Keratinocyte (primary cell): ENCODE measurements around the gene ITGB4.
A peak's percentile ranks its signal among the peaks of the same experiment; 100 is the strongest.

ENCODE experiments used
- CTCF ChIP-seq, 3 experiments: IDR thresholded peaks in 1 of 3; conservative IDR thresholded peaks in 1 of 3; optimal IDR thresholded peaks in 1 of 3; 2 replicates in 2 of 3; 3 replicates in 1 of 3; pipeline versions ENCODE3 to v1.5.1; 2011; ENCODE audit warnings: low read length in 3 of 3, mild to moderate bottlenecking in 3 of 3, moderate library complexity in 2 of 3, control low read depth in 1 of 3, inconsistent platforms in 1 of 3; ENCODE audit not compliant: insufficient read depth in 2 of 3; ENCODE audit errors: extremely low read depth in 1 of 3
- EZH2 ChIP-seq: IDR thresholded peaks from one replicate; pipeline ENCODE4 v1.6.1; 2012; ENCODE audit warnings: inconsistent platforms, mild to moderate bottlenecking, low read length, moderate library complexity

DNA sequence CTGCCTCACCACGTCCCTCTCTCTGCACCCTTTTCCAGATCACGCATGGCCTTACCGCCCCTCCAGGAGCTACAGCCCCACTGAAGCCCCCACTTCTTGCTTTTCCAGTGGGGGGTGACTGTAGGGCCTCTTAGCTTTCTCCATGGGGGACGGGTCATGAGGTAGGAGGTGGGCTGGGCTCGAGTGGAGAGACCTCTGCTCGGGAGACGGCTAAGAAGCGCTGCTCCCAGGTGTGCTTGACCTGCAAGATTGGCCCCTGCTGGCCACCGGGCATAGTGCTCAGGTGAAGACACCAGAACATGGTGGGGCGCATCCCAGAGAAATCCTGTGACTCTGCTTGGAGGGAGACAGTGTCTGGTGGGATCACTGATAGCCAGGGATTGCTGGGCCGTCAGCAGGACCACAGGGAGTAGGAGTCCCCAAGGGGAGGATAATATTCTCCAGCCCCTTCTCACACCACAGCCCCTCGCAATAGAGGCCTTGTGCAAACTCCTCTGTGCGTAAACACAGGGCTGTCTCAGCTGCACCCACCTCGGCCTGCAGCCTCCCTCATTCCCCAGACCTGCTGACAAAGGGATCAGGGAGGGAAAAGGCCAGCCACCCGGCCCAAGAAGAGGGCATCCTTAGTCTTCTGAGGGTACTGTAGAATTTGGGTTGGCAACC is 52.7 kb downstream of the ITGB4 start:
- TF ChIP-seq CTCF (optimal IDR thresholded peaks at IDR 0.05 in 1 of 3, IDR thresholded peaks at IDR 0.05 in 1 of 3, conservative IDR thresholded peaks at IDR 0.05 in 1 of 3; ENCODE audit: extremely low read depth in 1 of 3, insufficient read depth in 2 of 3, low read length in 3 of 3) (peak; percentile 14 to 21 (median 18)), EZH2 (no peak)
